Activated CD4-positive, alpha-beta T cell treated with anti-CD3 and anti-CD28 coated beads for 36 hours (primary cell): ENCODE results near the gene OCRL. TPM values are rescaled to one million over a fixed set of nuclear protein-coding genes. Genes with fewer than 3 reads are reported as not detected.
"Not testable (repeated sequence)": the region's sequence is repeated elsewhere in the genome, so short reads cannot be mapped to it uniquely, and the experiment has no call there.

ENCODE experiments used
- ATAC-seq: fragments of 200-7000 bp; cut with Tn5 transposase; one replicate; pipeline ENCODE4 v1.10.0; 2021; ENCODE audit warnings: mild to moderate bottlenecking, moderate library complexity
- CTCF ChIA-PET: fragments of 350-600 bp; sonication (Branson Sonifier 250); formaldehyde crosslinking; loops from one replicate; lab custom pipeline; 2021; ENCODE audit warnings: antibody characterized with exemption; lab: Charles Lee
- POLR2A ChIA-PET: fragments of 350-600 bp; sonication (Branson Sonifier 250); formaldehyde crosslinking; loops from one replicate; lab custom pipeline; 2021; ENCODE audit warnings: antibody characterized with exemption, inconsistent platforms; lab: Charles Lee
- DNase-seq: peaks from one replicate; pipeline ENCODE4 v3.0.0-alpha.2; 2020
- H3K27ac Mint-ChIP-seq: one replicate; pipeline ENCODE4 v1.8.0; 2021; ENCODE audit warnings: mixed read lengths
- H3K27me3 Mint-ChIP-seq: one replicate; pipeline ENCODE4 v1.8.0; 2021; ENCODE audit warnings: mixed read lengths
- H3K36me3 Mint-ChIP-seq: one replicate; pipeline ENCODE4 v1.8.0; 2021; ENCODE audit warnings: low read depth, mixed read lengths
- H3K4me1 Mint-ChIP-seq: one replicate; pipeline ENCODE4 v1.8.0; 2021; ENCODE audit warnings: mixed read lengths
- H3K4me3 Mint-ChIP-seq: one replicate; pipeline ENCODE4 v1.8.0; 2021; ENCODE audit warnings: mild to moderate bottlenecking, moderate library complexity, mixed read lengths
- H3K9me3 Mint-ChIP-seq: one replicate; pipeline ENCODE4 v1.8.0; 2021; ENCODE audit warnings: low read depth, mixed read lengths
- intact Hi-C, 2 experiments: fragments of 100-400 bp; cut with DNase I in 1 of 2; cut with micrococcal nuclease in 1 of 2; formaldehyde crosslinking; loops; one replicate each; pipeline versions ENCODE4 v1.14.2 to v1.15.1; 2022 to 2024; cut with DNase I, micrococcal nuclease
- total RNA-seq, 2 experiments: library from RNA; stranded (reverse); gene quantifications; one replicate each; pipeline ENCODE4 v1.2.3, GENCODE V29; 2021

Gene OCRL
- total RNA-seq, 2 experiments from 2014 or later: 3.5 to 3.8 TPM

DNA sequence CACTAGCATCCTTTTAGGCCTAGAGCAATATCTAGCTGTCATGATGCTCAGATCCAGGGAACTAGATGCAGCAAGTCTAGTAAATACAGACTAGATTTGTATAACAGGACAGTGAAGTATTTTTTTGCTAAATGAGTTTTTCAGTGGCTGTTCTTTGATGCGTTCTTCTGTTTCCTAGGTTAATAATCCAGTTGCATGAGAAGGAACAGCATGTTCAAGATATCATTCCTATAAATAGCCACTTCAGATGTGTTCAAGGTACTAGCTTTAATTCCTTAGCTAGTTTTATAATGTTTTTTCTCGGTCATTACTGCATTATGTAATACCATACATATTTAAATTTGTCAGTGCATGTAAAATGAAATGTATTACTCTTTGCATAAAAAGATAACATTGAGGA is 4.7 kb downstream of the OCRL start:
- POLR2A ChIA-PET: no interaction called here
- Mint-ChIP-seq H3K27me3 (no peaks in the 10 kb centered on the region), H3K27ac (no peak overlapping the region), H3K4me1 (peaks cover 6% of the 10 kb centered on the region), H3K4me3 (no peak overlapping the region), H3K36me3 (peaks cover 3% of the 10 kb centered on the region), H3K9me3 (no peaks in the 10 kb centered on the region)
- ATAC-seq (no peak), DNase-seq (no peak)
- CTCF ChIA-PET: interaction anchor here (0.6 kb wide), 1 partner anchor 20 kb away, joined by 3 read pairs; no protein-coding TSS in a partner anchor
- intact Hi-C loops: no loop called here

DNA sequence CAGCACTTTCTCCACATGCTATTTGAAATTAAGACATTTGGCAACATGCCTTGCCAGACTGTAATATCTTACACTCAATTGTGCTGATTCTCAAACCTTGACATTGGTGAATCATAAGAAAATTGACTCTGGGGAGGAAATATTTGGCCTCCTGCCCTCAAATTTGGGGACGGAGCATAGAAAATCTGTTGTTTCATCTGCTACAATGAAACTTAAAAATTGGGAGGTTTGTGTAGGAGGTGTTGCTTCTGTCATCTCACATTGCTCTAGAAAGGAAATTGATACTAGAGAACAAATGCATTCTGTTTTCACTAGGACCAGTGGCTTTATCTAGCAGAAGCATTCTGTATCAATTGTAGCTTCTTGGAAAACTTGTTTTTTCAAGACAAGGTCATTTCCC is 5.3 kb downstream of the OCRL start:
- intact Hi-C loops: no loop called here
- H3K36me3 Mint-ChIP-seq: peaks cover 3% of the 10 kb centered on the region
- POLR2A ChIA-PET: no interaction called here
- H3K9me3 Mint-ChIP-seq: no peaks in the 10 kb centered on the region
- DNase-seq (peak; percentile 4), ATAC-seq (peak; percentile 63)
- no peaks in the 10 kb centered on the region for H3K27me3 Mint-ChIP-seq
- H3K4me1 Mint-ChIP-seq: peaks cover 6% of the 10 kb centered on the region
- no peak overlapping the region for H3K27ac Mint-ChIP-seq
- no peak overlapping the region for H3K4me3 Mint-ChIP-seq
- CTCF ChIA-PET: interaction anchor here (0.6 kb wide), 1 partner anchor 21 kb away, joined by 3 read pairs; no protein-coding TSS in a partner anchor

DNA sequence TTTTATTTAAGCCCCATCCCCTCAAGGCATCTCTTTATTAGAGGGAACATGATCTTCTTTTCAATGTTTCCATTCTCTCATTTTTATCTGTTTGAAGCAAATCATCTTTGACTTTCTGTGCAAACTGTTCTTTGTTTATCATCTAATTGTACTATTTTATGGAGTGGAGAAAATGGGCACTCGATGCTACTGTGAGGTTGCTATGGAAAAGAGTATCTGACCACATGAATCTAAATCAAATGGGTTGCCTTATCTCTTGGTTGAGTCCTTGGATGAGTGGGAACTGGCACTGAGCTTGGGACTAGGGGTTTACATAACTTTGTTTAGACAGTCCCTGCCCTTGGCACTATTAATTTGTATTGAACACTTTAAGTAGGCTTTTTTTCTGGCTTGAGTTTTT is 9.1 kb downstream of the OCRL start:
- no peak overlapping the region for H3K27ac Mint-ChIP-seq
- intact Hi-C loops: no loop called here
- peaks cover 3% of the 10 kb centered on the region for H3K36me3 Mint-ChIP-seq
- H3K27me3 Mint-ChIP-seq: no peaks in the 10 kb centered on the region
- no peak overlapping the region for H3K4me3 Mint-ChIP-seq
- H3K9me3 Mint-ChIP-seq: no peaks in the 10 kb centered on the region
- peaks cover 6% of the 10 kb centered on the region for H3K4me1 Mint-ChIP-seq
- no peak for DNase-seq
- POLR2A ChIA-PET: no interaction called here
- no peak for ATAC-seq
- CTCF ChIA-PET: no interaction called here

- Mint-ChIP-seq H3K36me3 (peaks cover 3% of the 10 kb centered on the region), H3K4me1 (no peaks in the 10 kb centered on the region), H3K27me3 (no peaks in the 10 kb centered on the region), H3K4me3 (no peak overlapping the region), H3K27ac (no peak overlapping the region), H3K9me3 (no peaks in the 10 kb centered on the region)
- POLR2A ChIA-PET: no interaction called here
- CTCF ChIA-PET: no interaction called here
- intact Hi-C loops: no loop called here
- no peak for ATAC-seq
- DNase-seq: no peak
Measured at GRCh38 chrX:129553619-129554288, 13.7 kb downstream of the OCRL start.

DNA sequence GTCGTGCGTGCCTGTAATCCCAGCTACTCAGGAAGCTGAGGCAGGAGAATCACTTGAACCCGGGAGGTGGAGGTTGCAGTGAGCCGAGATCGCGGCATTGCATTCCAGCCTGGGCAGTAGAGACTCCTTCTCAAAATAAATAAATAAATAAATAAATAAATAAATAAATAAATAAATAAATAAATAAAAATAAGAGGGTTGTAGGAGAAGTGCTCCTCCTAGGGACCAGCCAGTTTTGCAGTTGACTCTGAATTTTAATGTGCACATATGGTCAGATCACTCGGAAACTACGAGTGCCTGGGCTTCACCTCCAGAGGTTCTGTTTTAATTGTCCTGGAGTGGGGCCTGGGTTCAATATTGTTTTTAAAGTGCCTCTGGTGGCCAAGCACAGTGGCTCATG is 14.8 kb downstream of the OCRL start:
- H3K27ac Mint-ChIP-seq, H3K4me1 Mint-ChIP-seq, H3K9me3 Mint-ChIP-seq, H3K36me3 Mint-ChIP-seq, POLR2A ChIA-PET, H3K27me3 Mint-ChIP-seq, intact Hi-C loops, ATAC-seq, H3K4me3 Mint-ChIP-seq, DNase-seq, CTCF ChIA-PET: not testable (repeated sequence)

- Mint-ChIP-seq H3K4me1 (no peaks in the 10 kb centered on the region), H3K4me3 (no peak overlapping the region), H3K27me3 (no peaks in the 10 kb centered on the region), H3K27ac (no peak overlapping the region), H3K36me3 (peaks cover 3% of the 10 kb centered on the region), H3K9me3 (no peaks in the 10 kb centered on the region)
- CTCF ChIA-PET: no interaction called here
- ATAC-seq (no peak), DNase-seq (no peak)
- POLR2A ChIA-PET: no interaction called here
- intact Hi-C loops: no loop called here
Measured at GRCh38 chrX:129556806-129557315, 16.8 kb downstream of the OCRL start.

GRCh38 chrX:129557844-129558480 is 17.9 kb downstream of the OCRL start:
- Mint-ChIP-seq H3K4me1 (no peaks in the 10 kb centered on the region), H3K27me3 (no peaks in the 10 kb centered on the region), H3K36me3 (peaks cover 11% of the 10 kb centered on the region), H3K4me3 (no peak overlapping the region), H3K9me3 (no peaks in the 10 kb centered on the region), H3K27ac (no peak overlapping the region)
- intact Hi-C loops: no loop called here
- ChIA-PET POLR2A (no interaction called here), CTCF (interaction anchor here (1.0 kb wide), 1 partner anchor 11 kb away, joined by 3 read pairs; no protein-coding TSS in a partner anchor)
- no peak for DNase-seq
- ATAC-seq: no peak

GRCh38 chrX:129559783-129560182 is 19.7 kb downstream of the OCRL start:
- DNase-seq: no peak
- ChIA-PET CTCF (interaction anchor here (0.6 kb wide), 1 partner anchor 785 kb away, joined by 3 read pairs; no protein-coding TSS in a partner anchor), POLR2A (no interaction called here)
- Mint-ChIP-seq H3K4me1 (no peaks in the 10 kb centered on the region), H3K36me3 (peaks cover 14% of the 10 kb centered on the region), H3K27ac (no peak overlapping the region), H3K4me3 (no peak overlapping the region), H3K9me3 (no peaks in the 10 kb centered on the region), H3K27me3 (no peaks in the 10 kb centered on the region)
- intact Hi-C loops: no loop called here
- ATAC-seq: no peak

DNA sequence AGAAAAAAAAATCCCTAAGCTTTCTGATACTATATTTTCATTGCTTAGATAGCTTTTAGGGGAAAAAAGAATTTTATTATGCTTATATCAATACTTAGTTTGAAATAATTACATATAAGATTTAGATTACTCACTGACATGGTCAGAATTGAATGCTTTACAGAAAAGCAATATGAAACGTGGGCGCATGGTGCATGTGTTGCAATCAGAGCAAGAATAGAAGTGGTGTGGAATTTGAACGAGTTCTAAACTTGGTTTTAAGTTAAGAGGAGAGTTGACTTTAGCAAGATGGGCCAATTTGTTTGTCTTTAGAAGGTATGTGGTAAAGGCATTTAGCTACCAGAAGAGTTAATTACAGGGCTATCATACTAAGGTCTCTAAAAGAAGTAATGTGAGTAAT is 21.4 kb downstream of the OCRL start:
- Mint-ChIP-seq H3K4me1 (peaks cover 11% of the 10 kb centered on the region), H3K4me3 (no peak overlapping the region), H3K27me3 (no peaks in the 10 kb centered on the region), H3K27ac (no peak overlapping the region), H3K36me3 (peaks cover 18% of the 10 kb centered on the region), H3K9me3 (no peaks in the 10 kb centered on the region)
- ATAC-seq (no peak), DNase-seq (no peak)
- ChIA-PET CTCF (no interaction called here), POLR2A (no interaction called here)
- intact Hi-C loops: no loop called here

DNA sequence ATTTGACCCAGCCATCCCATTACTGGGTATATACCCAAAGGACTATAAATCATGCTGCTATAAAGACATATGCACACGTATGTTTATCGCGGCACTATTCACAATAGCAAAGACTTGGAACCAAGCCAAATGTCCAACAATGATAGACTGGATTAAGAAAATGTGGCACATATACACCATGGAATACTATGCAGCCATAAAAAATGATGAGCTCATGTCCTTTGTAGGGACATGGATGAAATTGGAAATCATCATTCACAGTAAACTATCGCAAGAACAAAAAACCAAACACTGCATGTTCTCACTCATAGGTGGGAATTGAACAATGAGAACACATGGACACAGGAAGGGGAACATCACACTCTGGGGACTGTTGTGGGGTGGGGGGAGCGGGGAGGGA is 24.3 kb downstream of the OCRL start:
- H3K27ac Mint-ChIP-seq, H3K27me3 Mint-ChIP-seq, CTCF ChIA-PET, intact Hi-C loops, POLR2A ChIA-PET, H3K9me3 Mint-ChIP-seq, ATAC-seq, H3K4me3 Mint-ChIP-seq, DNase-seq: not testable (repeated sequence)
- H3K36me3 Mint-ChIP-seq: peaks cover 18% of the 10 kb centered on the region
- peaks cover 11% of the 10 kb centered on the region for H3K4me1 Mint-ChIP-seq

- CTCF ChIA-PET: no interaction called here
- intact Hi-C loops: no loop called here
Measured at GRCh38 chrX:129565046-129565650, 25.1 kb downstream of the OCRL start.

More at GRCh38 chrX:129565046-129565650, 25.1 kb downstream of the OCRL start:
- Mint-ChIP-seq H3K9me3 (no peaks in the 10 kb centered on the region), H3K36me3 (peaks cover 14% of the 10 kb centered on the region), H3K27me3 (no peaks in the 10 kb centered on the region), H3K4me1 (peaks cover 11% of the 10 kb centered on the region), H3K27ac (no peak overlapping the region), H3K4me3 (no peak overlapping the region)
- POLR2A ChIA-PET: no interaction called here
- ATAC-seq (no peak), DNase-seq (no peak)
